HEK293 (cell line): ENCODE data around the gene PJA2.
"Not testable (repeated sequence)": the region's sequence is repeated elsewhere in the genome, so short reads cannot be mapped to it uniquely, and the experiment has no call there.

ENCODE experiments used
- CTCF ChIA-PET: fragments of 350-600 bp; formaldehyde crosslinking; extraction: SDS; loops from one replicate; lab custom pipeline; 2021; ENCODE audit warnings: antibody characterized with exemption; lab: Yijun Ruan, JAX
- POLR2A ChIA-PET: fragments of 300-600 bp; formaldehyde crosslinking; extraction: SDS; loops from one replicate; lab custom pipeline; 2020; ENCODE audit warnings: antibody characterized with exemption, inconsistent platforms; lab: Yijun Ruan, JAX
- H3K27ac ChIP-seq: fragments of 200-500 bp; sonication (Bioruptor generic); 2 replicates; pipeline ENCODE4 v1.5.1; 2014; ENCODE audit warnings: low read depth, low read length, control low read depth, inconsistent platforms; ENCODE audit errors: extremely low read depth
- H3K36me3 ChIP-seq, 2 experiments: fragments of 200-500 bp in 1 of 2; sonication (Bioruptor generic) in 1 of 2; 1 replicate in 1 of 2; 2 replicates in 1 of 2; pipeline ENCODE4 v1.5.1; 2014 to 2017; ENCODE audit warnings: inconsistent platforms in 2 of 2, low read length in 2 of 2; ENCODE audit not compliant: control insufficient read depth in 2 of 2, insufficient read depth in 1 of 2
- H3K4me1 ChIP-seq: fragments of 200-500 bp; sonication (Bioruptor generic); 2 replicates; pipeline ENCODE4 v1.5.1; 2014; ENCODE audit warnings: mild to moderate bottlenecking, low read length, inconsistent platforms; ENCODE audit not compliant: control insufficient read depth, insufficient read depth
- H3K4me3 ChIP-seq: 2 replicates; pipeline ENCODE4 v1.5.1; 2011; ENCODE audit warnings: low read depth, mild to moderate bottlenecking, control low read depth, low read length, moderate library complexity
- H3K9me3 ChIP-seq: fragments of 200-500 bp; sonication (Bioruptor generic); 2 replicates; pipeline ENCODE4 v1.5.1; 2014; ENCODE audit warnings: low read depth, low read length, inconsistent platforms; ENCODE audit not compliant: control insufficient read depth, insufficient read depth
- BCL11A ChIP-seq: fragments of 450-650 bp; formaldehyde crosslinking; IDR thresholded peaks from 2 replicates; pipeline ENCODE4 v1.5.1; 2016; ENCODE audit warnings: low read depth, missing biosample characterization, missing genetic modification characterization
- GLIS1 ChIP-seq: fragments of 450-650 bp; formaldehyde crosslinking; IDR thresholded peaks from 2 replicates; pipeline ENCODE4 v1.5.1; 2016; ENCODE audit warnings: missing biosample characterization, missing genetic modification characterization
- HOXA7 ChIP-seq: sonication (generic); formaldehyde crosslinking; IDR thresholded peaks from 2 replicates; pipeline ENCODE4 v1.8.1; 2022; ENCODE audit warnings: missing genetic modification reagents, borderline replicate concordance
- KLF17 ChIP-seq: fragments of 450-650 bp; formaldehyde crosslinking; IDR thresholded peaks from 2 replicates; pipeline ENCODE4 v1.5.1; 2016; ENCODE audit warnings: missing biosample characterization, missing genetic modification characterization
- KLF9 ChIP-seq: fragments of 450-650 bp; formaldehyde crosslinking; IDR thresholded peaks from 2 replicates; pipeline ENCODE4 v1.5.1; 2016; ENCODE audit warnings: missing biosample characterization, missing genetic modification characterization, low read depth
- MYNN ChIP-seq: fragments of 450-650 bp; formaldehyde crosslinking; IDR thresholded peaks from 2 replicates; pipeline ENCODE4 v1.5.1; 2016; ENCODE audit warnings: missing biosample characterization, missing genetic modification characterization, borderline replicate concordance
- PRDM1 ChIP-seq: fragments of 450-650 bp; formaldehyde crosslinking; IDR thresholded peaks from 2 replicates; pipeline ENCODE4; 2016; ENCODE audit warnings: missing biosample characterization, missing genetic modification characterization
- RBAK ChIP-seq: fragments of 450-650 bp; formaldehyde crosslinking; IDR thresholded peaks from 2 replicates; pipeline ENCODE4 v1.5.1; 2016; ENCODE audit warnings: missing biosample characterization, missing genetic modification characterization
- REPIN1 ChIP-seq: fragments of 450-650 bp; formaldehyde crosslinking; IDR thresholded peaks from 2 replicates; pipeline ENCODE4 v1.5.1; 2017; ENCODE audit warnings: missing biosample characterization, missing genetic modification characterization, low read depth
- ZBTB21 ChIP-seq: fragments of 450-650 bp; formaldehyde crosslinking; IDR thresholded peaks from 2 replicates; pipeline ENCODE4 v1.5.1; 2017; ENCODE audit warnings: missing biosample characterization, missing genetic modification characterization
- ZBTB49 ChIP-seq: fragments of 450-650 bp; formaldehyde crosslinking; IDR thresholded peaks from 2 replicates; pipeline ENCODE4 v1.5.1; 2016; ENCODE audit warnings: missing biosample characterization, missing genetic modification characterization, low read depth
- ZEB2 ChIP-seq: fragments of 450-650 bp; formaldehyde crosslinking; IDR thresholded peaks from 2 replicates; pipeline ENCODE4 v1.5.1; 2016; ENCODE audit warnings: missing biosample characterization, missing genetic modification characterization
- ZNF157 ChIP-seq: fragments of 450-650 bp; formaldehyde crosslinking; IDR thresholded peaks from 2 replicates; pipeline ENCODE4 v1.5.1; 2016; ENCODE audit warnings: missing biosample characterization, missing genetic modification characterization
- ZNF221 ChIP-seq: fragments of 450-650 bp; formaldehyde crosslinking; IDR thresholded peaks from 2 replicates; pipeline ENCODE4 v1.5.1; 2017; ENCODE audit warnings: missing biosample characterization, missing genetic modification characterization, borderline replicate concordance
- ZNF239 ChIP-seq: fragments of 450-650 bp; formaldehyde crosslinking; IDR thresholded peaks from 2 replicates; pipeline ENCODE4 v1.5.1; 2016; ENCODE audit warnings: missing biosample characterization, missing genetic modification characterization
- ZNF24 ChIP-seq: fragments of 450-650 bp; formaldehyde crosslinking; IDR thresholded peaks from 2 replicates; pipeline ENCODE4 v1.5.1; 2016; ENCODE audit warnings: missing biosample characterization, missing genetic modification characterization
- ZNF274 ChIP-seq, 2 experiments: fragments of 200-500 bp in 1 of 2; fragments of 450-650 bp in 1 of 2; sonication (Bioruptor generic) in 1 of 2; formaldehyde crosslinking in 1 of 2; IDR thresholded peaks; 2 replicates each; pipeline versions ENCODE4 v1.5.1 to v1.6.1; 2014 to 2016; ENCODE audit warnings: borderline replicate concordance in 1 of 2, inconsistent platforms in 1 of 2, low read length in 1 of 2, missing biosample characterization in 1 of 2, missing genetic modification characterization in 1 of 2
- ZNF354C ChIP-seq: fragments of 450-650 bp; formaldehyde crosslinking; IDR thresholded peaks from 2 replicates; pipeline ENCODE4 v1.5.1; 2016; ENCODE audit warnings: missing biosample characterization, missing genetic modification characterization, low read depth, borderline replicate concordance
- ZNF394 ChIP-seq: fragments of 450-650 bp; formaldehyde crosslinking; IDR thresholded peaks from 2 replicates; pipeline ENCODE4 v1.5.1; 2016; ENCODE audit warnings: missing biosample characterization, missing genetic modification characterization, mild to moderate bottlenecking, moderate library complexity, borderline replicate concordance
- ZNF404 ChIP-seq: fragments of 450-650 bp; formaldehyde crosslinking; IDR thresholded peaks from 2 replicates; pipeline ENCODE4 v1.5.1; 2017; ENCODE audit warnings: missing biosample characterization, missing genetic modification characterization
- ZNF473 ChIP-seq: fragments of 450-650 bp; formaldehyde crosslinking; IDR thresholded peaks from 2 replicates; pipeline ENCODE4 v1.5.1; 2017; ENCODE audit warnings: missing biosample characterization, missing genetic modification characterization
- ZNF513 ChIP-seq: fragments of 450-650 bp; IDR thresholded peaks from 2 replicates; pipeline ENCODE4 v1.5.1; 2018; ENCODE audit warnings: missing biosample characterization, missing genetic modification characterization
- ZNF585B ChIP-seq: fragments of 450-650 bp; formaldehyde crosslinking; IDR thresholded peaks from 2 replicates; pipeline ENCODE4 v1.5.1; 2016; ENCODE audit warnings: missing biosample characterization, missing genetic modification characterization
- ZNF596 ChIP-seq: fragments of 450-650 bp; IDR thresholded peaks from 2 replicates; pipeline ENCODE4 v1.5.0; 2018; ENCODE audit warnings: missing biosample characterization, mild to moderate bottlenecking, missing genetic modification characterization, moderate library complexity
- ZNF600 ChIP-seq: fragments of 450-650 bp; formaldehyde crosslinking; IDR thresholded peaks from 2 replicates; pipeline ENCODE4 v1.5.1; 2016; ENCODE audit warnings: missing biosample characterization, missing genetic modification characterization
- ZNF629 ChIP-seq: fragments of 450-650 bp; formaldehyde crosslinking; IDR thresholded peaks from 2 replicates; pipeline ENCODE4 v1.5.1; 2017; ENCODE audit warnings: missing biosample characterization, missing genetic modification characterization
- ZSCAN18 ChIP-seq: fragments of 450-650 bp; formaldehyde crosslinking; IDR thresholded peaks from 2 replicates; pipeline ENCODE4 v1.5.1; 2016; ENCODE audit warnings: missing biosample characterization, missing genetic modification characterization

Gene PJA2

GRCh38 chr5:109418712-109419352 is 9.1 kb upstream of the PJA2 start:
- Histone ChIP-seq H3K4me1 (no peaks in the 10 kb centered on the region), H3K4me3 (no peak overlapping the region), H3K27ac (no peak overlapping the region), H3K36me3 (no peaks in the 10 kb centered on the region), H3K9me3 (no peaks in the 10 kb centered on the region)
- ChIA-PET POLR2A (no interaction called here), CTCF (interaction anchor here (0.6 to 1.1 kb wide), 2 partner anchors 52 to 936 kb away, joined by 3 to 4 read pairs; no protein-coding TSS in a partner anchor)
- no peak for TF ChIP-seq ZNF629 (tag by site-specific recombination)
- no peak for TF ChIP-seq ZNF404 (tag by site-specific recombination)
- no peak for TF ChIP-seq ZNF394 (tag by site-specific recombination)
- TF ChIP-seq ZBTB49: no peak
- TF ChIP-seq HOXA7 (CRISPR knock-in tag): no peak
- no peak for TF ChIP-seq KLF9
- TF ChIP-seq ZNF239 (tag by site-specific recombination): no peak
- no peak for TF ChIP-seq ZEB2 (tag by site-specific recombination)
- TF ChIP-seq ZNF600 (tag by site-specific recombination): no peak
- no peak for TF ChIP-seq REPIN1
- no peak for TF ChIP-seq ZNF157 (tag by site-specific recombination)
- TF ChIP-seq MYNN (tag by site-specific recombination): no peak
- no peak for TF ChIP-seq GLIS1 (tag by site-specific recombination)
- TF ChIP-seq ZNF473 (tag by site-specific recombination): no peak
- no peak for TF ChIP-seq ZNF221
- TF ChIP-seq RBAK (tag by site-specific recombination): no peak
- TF ChIP-seq ZBTB21 (tag by site-specific recombination): no peak
- TF ChIP-seq ZNF513 (tag by site-specific recombination): no peak

GRCh38 chr5:109416882-109417281 is 7.1 kb upstream of the PJA2 start:
- no peaks in the 10 kb centered on the region for H3K36me3 ChIP-seq
- TF ChIP-seq ZNF24 (tag by site-specific recombination): no peak
- no peak for TF ChIP-seq RBAK (tag by site-specific recombination)
- TF ChIP-seq ZSCAN18 (tag by site-specific recombination): no peak
- no peak for TF ChIP-seq PRDM1
- TF ChIP-seq ZNF354C: no peak
- TF ChIP-seq KLF17 (tag by site-specific recombination): no peak
- TF ChIP-seq ZNF274 (IDR thresholded peaks at IDR 0.05; ENCODE audit: low read length): no peak
- TF ChIP-seq ZNF274 (tag by site-specific recombination; IDR thresholded peaks at IDR 0.05; ENCODE audit: borderline replicate concordance): no peak
- TF ChIP-seq ZNF585B (tag by site-specific recombination): no peak
- no peak for TF ChIP-seq ZNF596
- TF ChIP-seq BCL11A (tag by site-specific recombination): no peak
- no peak overlapping the region for H3K27ac ChIP-seq
- H3K9me3 ChIP-seq: no peaks in the 10 kb centered on the region
- POLR2A ChIA-PET: no interaction called here
- peaks cover 5% of the 10 kb centered on the region; the same call in 1 of the 2 replicates for H3K4me1 ChIP-seq
- CTCF ChIA-PET: no interaction called here
- no peak overlapping the region for H3K4me3 ChIP-seq

GRCh38 chr5:109413921-109414461 is 4.2 kb upstream of the PJA2 start:
- POLR2A ChIA-PET, H3K4me3 ChIP-seq, CTCF ChIA-PET, H3K27ac ChIP-seq, H3K36me3 ChIP-seq, H3K9me3 ChIP-seq: not testable (repeated sequence)
- peaks cover 12% of the 10 kb centered on the region; the same call in 1 of the 2 replicates for H3K4me1 ChIP-seq
